PC-9 (cell line): ENCODE data around the gene BCL11A. TPM values are rescaled to one million over a fixed set of nuclear protein-coding genes. Genes with fewer than 3 reads are reported as not detected.

ENCODE experiments used
- BruUV-seq: library from RNA; stranded (reverse); fragments of 400-500 nt; replicated peaks from 2 replicates; lab custom pipeline; 2021; lab: Mats Ljungman, UMichigan
- CTCF ChIA-PET: fragments of 300-600 bp; sonication (Branson Sonifier 250); formaldehyde crosslinking; loops from one replicate; lab custom pipeline; 2022; ENCODE audit warnings: antibody characterized with exemption; lab: Charles Lee
- POLR2A ChIA-PET: fragments of 300-600 bp; sonication (Branson Sonifier 250); formaldehyde crosslinking; loops from one replicate; lab custom pipeline; 2022; ENCODE audit warnings: antibody characterized with exemption; ENCODE audit not compliant: unreplicated experiment; lab: Charles Lee
- DNase-seq, 2 experiments: peaks; one replicate each; pipeline versions ENCODE4 v3.0.0 to v3.0.0-alpha.2; 2015 to 2022; ENCODE audit warnings: mixed read lengths in 1 of 2
- H2AFZ ChIP-seq: fragments of 200-600 bp; sonication (generic); 2 replicates; pipeline ENCODE4 v1.8.1; 2017; ENCODE audit warnings: antibody characterized with exemption
- H3F3A ChIP-seq: fragments of 200-600 bp; sonication (generic); 2 replicates; pipeline ENCODE4 v1.8.1; 2017; ENCODE audit warnings: antibody characterized with exemption, mild to moderate bottlenecking, low read depth; ENCODE audit not compliant: insufficient read depth
- H3K27ac ChIP-seq: fragments of 200-600 bp; sonication (generic); 2 replicates; pipeline ENCODE4 v1.6.1; 2016; ENCODE audit warnings: mixed run types
- H3K27me3 ChIP-seq: fragments of 200-600 bp; sonication (generic); 2 replicates; pipeline ENCODE4 v1.6.1; 2016; ENCODE audit warnings: low read depth, mixed run types; ENCODE audit not compliant: insufficient read depth
- H3K36me3 ChIP-seq: fragments of 200-600 bp; sonication (generic); 2 replicates; pipeline ENCODE4 v1.6.1; 2016; ENCODE audit warnings: low read depth, mixed run types
- H3K4me1 ChIP-seq: fragments of 200-600 bp; sonication (generic); replicated peaks from 2 replicates; pipeline ENCODE4 v1.6.1; 2016; ENCODE audit warnings: mixed run types; ENCODE audit not compliant: insufficient read depth
- H3K4me2 ChIP-seq: fragments of 200-600 bp; sonication (generic); 2 replicates; pipeline ENCODE4 v1.6.1; 2017; ENCODE audit warnings: mixed run types
- H3K4me3 ChIP-seq: fragments of 200-600 bp; sonication (generic); 2 replicates; pipeline ENCODE4 v1.6.1; 2016; ENCODE audit warnings: mixed run types
- H3K79me2 ChIP-seq: fragments of 200-600 bp; sonication (generic); 2 replicates; pipeline ENCODE4 v1.6.1; 2017; ENCODE audit warnings: low read depth, mixed run types
- H3K9me2 ChIP-seq: fragments of 200-600 bp; sonication (generic); 2 replicates; pipeline ENCODE4 v1.8.1; 2017; ENCODE audit warnings: mild to moderate bottlenecking; ENCODE audit not compliant: insufficient read depth
- H3K9me3 ChIP-seq: fragments of 200-600 bp; sonication (generic); 2 replicates; pipeline ENCODE4 v1.8.1; 2016; ENCODE audit warnings: low read depth; ENCODE audit not compliant: insufficient read depth
- H4K20me1 ChIP-seq: fragments of 200-600 bp; sonication (generic); 2 replicates; pipeline ENCODE4 v1.8.1; 2017; ENCODE audit not compliant: insufficient read depth
- EZH2 ChIP-seq: fragments of 200-600 bp; sonication (generic); IDR thresholded peaks from 2 replicates; pipeline ENCODE4 v1.8.0; 2017; ENCODE audit warnings: antibody characterized with exemption, low read depth
- intact Hi-C: fragments of 100-400 bp; cut with micrococcal nuclease; formaldehyde crosslinking; loops from one replicate; pipeline ENCODE4 v1.10.0; 2022; ENCODE audit not compliant: unreplicated experiment
- total RNA-seq: library from RNA; stranded (reverse); gene quantifications from 2 replicates; pipeline ENCODE4 v1.2.3, GENCODE V29; 2021
- TF ChIP-seq, protein P1 (sequence below): fragments of 200-600 bp; sonication (generic); conservative IDR thresholded peaks from 2 replicates; pipeline ENCODE4 v1.6.1; 2017; ENCODE audit warnings: mixed run types, antibody characterized with exemption, mild to moderate bottlenecking, moderate library complexity

Gene BCL11A
- total RNA-seq, 1 experiment from 2014 or later, result not detected

DNA sequence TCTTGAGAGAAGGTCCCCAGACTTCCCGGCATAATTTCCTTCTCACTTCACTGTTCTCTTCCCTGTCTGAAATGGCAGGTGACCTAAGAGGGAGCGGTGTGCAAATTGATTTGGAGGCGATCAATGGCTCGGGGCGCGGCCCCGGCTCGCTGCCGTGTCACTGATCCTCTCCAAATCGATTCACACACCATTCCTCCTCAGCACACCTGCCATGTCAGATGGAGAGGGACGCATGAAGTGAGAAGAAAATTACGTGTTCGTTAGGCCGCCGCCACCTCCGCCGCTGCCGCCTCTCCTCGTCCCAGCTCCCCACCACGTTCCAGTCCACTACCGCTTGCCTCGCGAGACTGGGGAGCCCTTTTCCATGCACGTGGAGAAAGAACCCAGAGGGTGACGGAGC is 31.8 kb upstream of the BCL11A start:
- H3K4me2 ChIP-seq, result no peak overlapping the region
- no peak overlapping the region for H2AFZ ChIP-seq
- H3K4me3 ChIP-seq, result no peak overlapping the region
- BruUV-seq, result no TSS peak
- H3K27ac ChIP-seq, result no peak overlapping the region
- H4K20me1 ChIP-seq, result 0 out of 2 replicates have a peak, but pooled peaks cover 3% of the 10 kb centered on the region
- no peaks in the 10 kb centered on the region for H3F3A ChIP-seq
- no peaks in the 10 kb centered on the region for H3K36me3 ChIP-seq
- no peaks in the 10 kb centered on the region for H3K9me2 ChIP-seq
- intact Hi-C loops, result loop anchor here (10.0 kb wide), 1 partner anchor 1280 kb away; no protein-coding TSS in a partner anchor
- TF ChIP-seq EZH2, result no peak
- TF ChIP-seq, protein P1, sequence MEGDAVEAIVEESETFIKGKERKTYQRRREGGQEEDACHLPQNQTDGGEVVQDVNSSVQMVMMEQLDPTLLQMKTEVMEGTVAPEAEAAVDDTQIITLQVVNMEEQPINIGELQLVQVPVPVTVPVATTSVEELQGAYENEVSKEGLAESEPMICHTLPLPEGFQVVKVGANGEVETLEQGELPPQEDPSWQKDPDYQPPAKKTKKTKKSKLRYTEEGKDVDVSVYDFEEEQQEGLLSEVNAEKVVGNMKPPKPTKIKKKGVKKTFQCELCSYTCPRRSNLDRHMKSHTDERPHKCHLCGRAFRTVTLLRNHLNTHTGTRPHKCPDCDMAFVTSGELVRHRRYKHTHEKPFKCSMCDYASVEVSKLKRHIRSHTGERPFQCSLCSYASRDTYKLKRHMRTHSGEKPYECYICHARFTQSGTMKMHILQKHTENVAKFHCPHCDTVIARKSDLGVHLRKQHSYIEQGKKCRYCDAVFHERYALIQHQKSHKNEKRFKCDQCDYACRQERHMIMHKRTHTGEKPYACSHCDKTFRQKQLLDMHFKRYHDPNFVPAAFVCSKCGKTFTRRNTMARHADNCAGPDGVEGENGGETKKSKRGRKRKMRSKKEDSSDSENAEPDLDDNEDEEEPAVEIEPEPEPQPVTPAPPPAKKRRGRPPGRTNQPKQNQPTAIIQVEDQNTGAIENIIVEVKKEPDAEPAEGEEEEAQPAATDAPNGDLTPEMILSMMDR, result no peak
- POLR2A ChIA-PET, result no interaction called here
- H3K79me2 ChIP-seq, result no peaks in the 10 kb centered on the region
- no peaks in the 10 kb centered on the region for H3K4me1 ChIP-seq
- CTCF ChIA-PET, result no interaction called here
- no peaks in the 10 kb centered on the region for H3K9me3 ChIP-seq
- no peak for DNase-seq
- H3K27me3 ChIP-seq, result peaks cover 80% of the 10 kb centered on the region

DNA sequence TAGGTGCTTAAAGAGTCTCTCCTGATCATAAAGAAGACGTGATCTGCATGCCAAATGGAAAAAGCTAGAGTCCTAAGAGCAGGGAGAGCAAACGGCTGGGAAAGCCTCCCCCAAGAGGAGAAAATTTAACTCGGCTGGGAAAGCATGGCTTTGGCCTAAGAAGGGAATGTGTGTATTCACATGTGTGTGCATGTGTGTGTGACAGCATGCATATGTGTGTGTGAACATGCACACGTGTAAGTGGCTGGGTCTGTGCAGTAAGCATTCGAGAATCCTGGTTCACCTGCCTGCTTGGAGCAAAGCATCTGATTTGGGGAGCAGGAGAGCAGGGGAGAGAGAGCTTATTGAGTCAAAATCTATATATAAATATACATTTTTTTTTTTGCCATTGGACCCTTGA is 30.1 kb upstream of the BCL11A start:
- ChIA-PET POLR2A (no interaction called here), CTCF (no interaction called here)
- H3K27me3 ChIP-seq, result peaks cover 97% of the 10 kb centered on the region
- H3K79me2 ChIP-seq, result no peaks in the 10 kb centered on the region
- no TSS peak for BruUV-seq
- H3F3A ChIP-seq, result no peaks in the 10 kb centered on the region
- no peaks in the 10 kb centered on the region for H3K9me3 ChIP-seq
- H3K4me1 ChIP-seq, result no peaks in the 10 kb centered on the region
- intact Hi-C loops, result loop anchor here (10.0 kb wide), 1 partner anchor 1279 kb away; no protein-coding TSS in a partner anchor
- no peaks in the 10 kb centered on the region for H3K36me3 ChIP-seq
- no peak overlapping the region for H3K4me2 ChIP-seq
- no peak for DNase-seq
- TF ChIP-seq EZH2, result no peak
- TF ChIP-seq, protein P1, result no peak
- H2AFZ ChIP-seq, result no peak overlapping the region
- 0 out of 2 replicates have a peak, but pooled peaks cover 3% of the 10 kb centered on the region for H4K20me1 ChIP-seq
- no peaks in the 10 kb centered on the region for H3K9me2 ChIP-seq
- no peak overlapping the region for H3K4me3 ChIP-seq
- H3K27ac ChIP-seq, result no peak overlapping the region

DNA sequence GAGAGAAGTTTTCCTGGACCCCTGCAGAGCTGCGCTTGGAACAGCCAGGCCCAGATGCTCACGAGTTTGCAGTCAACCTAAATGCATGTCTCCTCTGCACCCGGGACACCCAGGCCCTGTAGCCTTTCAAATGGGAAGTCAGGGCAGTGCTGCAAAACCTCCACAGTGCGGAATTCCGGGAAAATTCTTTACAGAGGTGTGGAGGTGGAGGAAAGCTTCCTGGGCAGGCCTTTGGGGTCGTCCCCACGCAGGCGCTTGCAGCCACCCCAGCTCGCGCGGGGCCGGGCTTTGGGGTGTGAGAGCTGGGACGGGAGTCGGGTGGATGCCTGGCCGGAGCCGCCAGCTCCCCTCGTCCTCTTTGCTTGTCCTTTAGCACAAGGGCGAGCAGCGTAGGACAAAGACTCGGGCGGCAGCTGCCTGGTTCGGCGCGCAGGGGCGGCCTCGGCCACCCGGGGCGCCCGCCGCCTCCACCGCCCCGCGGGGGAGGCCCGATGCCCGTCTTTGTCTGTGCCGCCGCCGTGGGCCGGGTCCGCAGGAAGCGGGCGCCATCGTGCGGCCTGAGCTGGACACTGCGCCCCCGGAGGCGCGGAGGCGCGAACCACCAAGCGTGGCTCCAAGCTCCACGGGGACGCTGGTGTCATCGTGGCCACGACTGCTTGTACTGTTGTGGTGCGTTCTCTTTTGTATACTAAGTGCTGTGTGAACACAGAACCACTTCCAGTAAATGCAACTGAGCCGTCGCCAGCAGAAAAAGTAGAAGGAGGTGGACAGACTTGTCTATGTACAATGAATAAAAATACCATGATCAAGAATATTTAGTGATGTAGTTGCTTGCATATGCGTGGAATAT is 28.2 kb upstream of the BCL11A start:
- H3K36me3 ChIP-seq, result no peaks in the 10 kb centered on the region
- H3K79me2 ChIP-seq, result no peaks in the 10 kb centered on the region
- H3K4me1 ChIP-seq, result no peaks in the 10 kb centered on the region
- CTCF ChIA-PET, result interaction anchor here (0.5 to 0.8 kb wide), 4 partner anchors 614 to 1819 kb away, joined by 3 to 5 read pairs (median 3); no protein-coding TSS in a partner anchor
- H4K20me1 ChIP-seq, result no peaks in the 10 kb centered on the region
- no peak overlapping the region for H2AFZ ChIP-seq
- intact Hi-C loops, result loop anchor here (1.0 to 10.0 kb wide), 2 partner anchors 1277 to 1819 kb away; no protein-coding TSS in a partner anchor
- no peak overlapping the region for H3K27ac ChIP-seq
- no peaks in the 10 kb centered on the region for H3K9me3 ChIP-seq
- peaks cover 100% of the 10 kb centered on the region for H3K27me3 ChIP-seq
- peak overlapping the region; percentile 6; the same call in 1 of the 2 replicates for H3K4me2 ChIP-seq
- H3K9me2 ChIP-seq, result no peaks in the 10 kb centered on the region
- no TSS peak for BruUV-seq
- no peaks in the 10 kb centered on the region for H3F3A ChIP-seq
- H3K4me3 ChIP-seq, result no peak overlapping the region
- TF ChIP-seq EZH2, result no peak
- TF ChIP-seq, protein P1, result peak; percentile 79
- DNase-seq, result peak in 1 of 2 experiments; percentile 58
- POLR2A ChIA-PET, result no interaction called here
